Neuronal stem cell (in vitro differentiated cells): Measurements from ENCODE around the gene EPHA5.
"Not testable (repeated sequence)": the region's sequence is repeated elsewhere in the genome, so short reads cannot be mapped to it uniquely, and the experiment has no call there.

Source experiments
- DNase-seq: peaks from one replicate; pipeline ENCODE4 v3.0.0-alpha.2; 2013; ENCODE audit warnings: low spot score
- H2AFZ ChIP-seq: one replicate; pipeline ENCODE4 v1.6.1; 2013; ENCODE audit warnings: mild to moderate bottlenecking, low read length, inconsistent platforms
- H2AK5ac ChIP-seq: 2 replicates; pipeline ENCODE4 v1.6.1; 2013; ENCODE audit warnings: low read depth, mild to moderate bottlenecking, inconsistent platforms, low read length, moderate library complexity, mixed read lengths
- H2BK120ac ChIP-seq: 2 replicates; pipeline ENCODE4 v1.6.1; 2013; ENCODE audit warnings: low read depth, mild to moderate bottlenecking, inconsistent platforms, low read length, moderate library complexity, mixed read lengths
- H2BK12ac ChIP-seq: one replicate; pipeline ENCODE4 v1.6.1; 2013; ENCODE audit warnings: low read length, inconsistent platforms
- H2BK15ac ChIP-seq: 2 replicates; pipeline ENCODE4 v1.6.1; 2013; ENCODE audit warnings: mild to moderate bottlenecking, low read length, inconsistent platforms, mixed read lengths
- H2BK5ac ChIP-seq: one replicate; pipeline ENCODE4 v1.6.1; 2013; ENCODE audit warnings: inconsistent platforms, mild to moderate bottlenecking, low read length, moderate library complexity
- H3K14ac ChIP-seq: one replicate; pipeline ENCODE4 v1.6.1; 2013; ENCODE audit warnings: low read length, inconsistent platforms
- H3K18ac ChIP-seq: 2 replicates; pipeline ENCODE4 v1.6.1; 2013; ENCODE audit warnings: low read length, inconsistent platforms
- H3K23ac ChIP-seq: 2 replicates; pipeline ENCODE4 v1.6.1; 2013; ENCODE audit warnings: low read depth, mild to moderate bottlenecking, mixed read lengths, low read length, inconsistent platforms; ENCODE audit not compliant: poor library complexity
- H3K27ac ChIP-seq: replicated peaks from 3 replicates; pipeline ENCODE4 v1.5.1; 2013; ENCODE audit warnings: low read length, inconsistent platforms
- H3K27me3 ChIP-seq, 3 experiments: 2 replicates each; pipeline ENCODE4 v1.6.1; 2013; ENCODE audit warnings: low read length in 3 of 3, mild to moderate bottlenecking in 2 of 3, inconsistent platforms in 1 of 3, low read depth in 1 of 3, mixed read lengths in 1 of 3, moderate library complexity in 1 of 3; ENCODE audit not compliant: control insufficient read depth in 3 of 3, insufficient read depth in 3 of 3
- H3K36me3 ChIP-seq, 2 donors: replicated peaks in 1 of 2; 2 replicates each; pipeline ENCODE4 v1.6.1; 2013; ENCODE audit warnings: low read length in 2 of 2; ENCODE audit not compliant: control insufficient read depth in 2 of 2, insufficient read depth in 2 of 2
- H3K4ac ChIP-seq: 2 replicates; pipeline ENCODE4 v1.6.1; 2013; ENCODE audit warnings: inconsistent platforms, mild to moderate bottlenecking, low read length, moderate library complexity
- H3K4me1 ChIP-seq, 2 donors: 1 replicate in 1 of 2; 2 replicates in 1 of 2; pipeline ENCODE4 v1.6.1; 2013; ENCODE audit warnings: low read length in 2 of 2, low read depth in 1 of 2; ENCODE audit not compliant: control insufficient read depth in 2 of 2, insufficient read depth in 1 of 2
- H3K4me2 ChIP-seq: one replicate; pipeline ENCODE4 v1.6.1; 2013; ENCODE audit warnings: mild to moderate bottlenecking, low read length, inconsistent platforms; ENCODE audit not compliant: insufficient read depth, poor library complexity, severe bottlenecking
- H3K4me3 ChIP-seq, 2 donors: 2 replicates each; pipeline ENCODE4 v1.5.1; 2013; ENCODE audit warnings: low read length in 2 of 2, mild to moderate bottlenecking in 2 of 2, inconsistent platforms in 1 of 2, moderate library complexity in 1 of 2
- H3K79me1 ChIP-seq: one replicate; pipeline ENCODE4 v1.6.1; 2013; ENCODE audit warnings: low read depth, mild to moderate bottlenecking, inconsistent platforms, low read length, moderate library complexity
- H3K9ac ChIP-seq: one replicate; pipeline ENCODE4 v1.6.1; 2013; ENCODE audit warnings: mild to moderate bottlenecking, low read depth, low read length, inconsistent platforms; ENCODE audit not compliant: poor library complexity
- H3K9me3 ChIP-seq, 2 donors: replicated peaks in 1 of 2; 2 replicates each; pipeline versions ENCODE3 to v1.6.1; 2013; ENCODE audit warnings: low read length in 2 of 2, mild to moderate bottlenecking in 2 of 2, inconsistent platforms in 1 of 2, low read depth in 1 of 2, mixed read lengths in 1 of 2, moderate library complexity in 1 of 2; ENCODE audit not compliant: control insufficient read depth in 2 of 2, insufficient read depth in 1 of 2
- H4K8ac ChIP-seq: one replicate; pipeline ENCODE4 v1.6.1; 2013; ENCODE audit warnings: low read depth, mild to moderate bottlenecking, inconsistent platforms, low read length, moderate library complexity
- H4K91ac ChIP-seq: one replicate; pipeline ENCODE4 v1.6.1; 2013; ENCODE audit warnings: low read length, low read depth, mild to moderate bottlenecking, inconsistent platforms; ENCODE audit not compliant: poor library complexity
- WGBS, 2 donors: extraction: QIAGEN DNeasy Blood & Tissue Kit; methylation state at CpG; one replicate each; pipeline ENCODE4 v1.1.7; 2013; ENCODE audit warnings: missing lambda C conversion rate in 2 of 2, mixed read lengths in 1 of 2; ENCODE audit not compliant: insufficient read length in 2 of 2, insufficient replicate concordance in 1 of 2; ENCODE audit errors: extremely low coverage in 2 of 2; 5-methylcytosine and 5-hydroxymethylcytosine counted together

Gene EPHA5

DNA sequence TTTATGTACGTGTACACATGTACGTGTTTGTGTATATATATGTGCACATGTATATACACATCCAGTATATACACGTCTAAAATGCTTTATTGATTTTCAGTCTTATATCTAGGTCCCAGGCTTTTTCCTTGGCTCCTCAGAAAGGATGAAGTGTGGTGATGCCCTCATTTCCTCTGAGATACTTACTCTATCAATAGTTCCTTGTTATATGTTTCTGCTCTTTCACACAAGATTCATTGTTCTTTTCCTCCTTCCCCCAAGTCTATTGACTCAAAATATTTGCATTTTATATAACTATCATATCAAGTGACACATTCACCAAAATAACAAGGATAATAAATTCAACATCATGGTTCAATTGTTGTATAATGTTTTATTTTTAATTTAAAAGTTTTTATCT is 359.2 kb downstream of the EPHA5 start:
- Histone ChIP-seq H3K79me1 (no peaks in the 10 kb centered on the region), H3K4me3 (no peak overlapping the region), H4K91ac (no peak overlapping the region), H2BK12ac (no peak overlapping the region), H3K23ac (no peak overlapping the region), H2AFZ (no peak overlapping the region), H3K27ac (no peak overlapping the region), H3K4me1 (no peaks in the 10 kb centered on the region), H3K9me3 (no peaks in the 10 kb centered on the region), H2AK5ac (no peak overlapping the region), H3K9ac (no peak overlapping the region), H2BK15ac (no peak overlapping the region), H3K4me2 (no peak overlapping the region), H2BK120ac (no peak overlapping the region), H2BK5ac (no peak overlapping the region), H3K27me3 (no peaks in the 10 kb centered on the region), H4K8ac (no peak overlapping the region), H3K36me3 (no peaks in the 10 kb centered on the region), H3K18ac (no peak overlapping the region), H3K14ac (no peak overlapping the region), H3K4ac (no peak overlapping the region)
- no CpG with 5 or more reads among the region's 3 CpGs for WGBS, 2 donors
- no peak for DNase-seq

DNA sequence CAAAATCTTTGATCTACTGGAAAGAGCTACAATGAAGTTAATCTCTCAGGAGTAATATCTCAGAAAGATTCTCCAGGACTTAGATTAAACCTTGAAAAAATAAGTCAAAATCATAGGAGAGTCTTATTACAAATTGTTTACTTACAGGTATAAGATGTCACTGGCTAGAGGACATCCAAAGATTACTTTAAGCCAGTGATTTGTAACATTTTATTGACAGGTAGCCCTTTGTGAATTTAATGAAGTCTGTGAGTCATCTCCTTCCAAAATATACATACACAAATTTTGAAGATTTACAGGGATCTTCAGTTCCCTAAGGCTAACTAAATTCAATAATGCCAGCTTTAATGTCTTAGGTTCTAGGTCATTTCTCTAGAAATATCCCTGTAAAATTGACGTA is 359.7 kb downstream of the EPHA5 start:
- no CpG with 5 or more reads among the region's 1 CpG for WGBS, 2 donors
- H3K27ac ChIP-seq = no peak overlapping the region

DNA sequence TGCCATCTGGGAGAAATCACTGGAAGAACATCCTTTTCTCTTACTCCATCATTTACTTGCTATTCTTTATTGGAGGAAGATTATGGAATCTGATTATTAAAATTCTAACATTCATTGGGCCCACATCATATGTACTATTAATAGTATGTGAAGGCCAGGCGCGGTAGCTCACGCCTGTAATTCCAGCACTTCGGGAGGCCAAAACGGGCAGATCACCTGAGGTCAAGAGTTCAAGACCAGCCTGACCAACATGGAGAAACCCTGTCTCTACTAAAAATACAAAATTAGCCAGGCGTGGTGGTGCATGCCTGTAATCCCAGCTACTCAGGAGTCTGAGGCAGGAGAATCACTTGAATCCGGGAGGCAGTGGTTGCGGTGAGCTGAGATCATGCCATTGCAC is 361.7 kb downstream of the EPHA5 start:
- no CpG with 5 or more reads among the region's 8 CpGs for WGBS, 2 donors
- H3K27me3 ChIP-seq, H2BK5ac ChIP-seq, H2BK12ac ChIP-seq, H3K23ac ChIP-seq, H2AK5ac ChIP-seq, H3K9me3 ChIP-seq, H3K27ac ChIP-seq, H3K4ac ChIP-seq, H3K14ac ChIP-seq, H2BK120ac ChIP-seq, H3K4me3 ChIP-seq, H3K79me1 ChIP-seq, H3K4me2 ChIP-seq, H2AFZ ChIP-seq, H4K91ac ChIP-seq, H2BK15ac ChIP-seq, H3K18ac ChIP-seq, DNase-seq, H3K9ac ChIP-seq, H3K36me3 ChIP-seq, H3K4me1 ChIP-seq, H4K8ac ChIP-seq: not testable (repeated sequence)

More for the DNA sequence above, 359.7 kb downstream of the EPHA5 start:
- no peak overlapping the region for H3K4ac ChIP-seq
- no peak overlapping the region for H3K4me3 ChIP-seq
- H3K4me1 ChIP-seq = no peaks in the 10 kb centered on the region
- H2BK12ac ChIP-seq = no peak overlapping the region
- H2BK5ac ChIP-seq = no peak overlapping the region
- H3K9me3 ChIP-seq = no peaks in the 10 kb centered on the region
- no peak overlapping the region for H4K91ac ChIP-seq
- H2BK120ac ChIP-seq = no peak overlapping the region
- no peak overlapping the region for H3K4me2 ChIP-seq
- H2AK5ac ChIP-seq = no peak overlapping the region
- H3K27me3 ChIP-seq = no peaks in the 10 kb centered on the region
- no peak overlapping the region for H2AFZ ChIP-seq
- no peak for DNase-seq
- no peak overlapping the region for H4K8ac ChIP-seq
- H3K18ac ChIP-seq = no peak overlapping the region
- H3K9ac ChIP-seq = no peak overlapping the region
- H3K79me1 ChIP-seq = no peaks in the 10 kb centered on the region
- no peak overlapping the region for H3K23ac ChIP-seq
- H3K14ac ChIP-seq = no peak overlapping the region
- H3K36me3 ChIP-seq = no peaks in the 10 kb centered on the region
- no peak overlapping the region for H2BK15ac ChIP-seq

DNA sequence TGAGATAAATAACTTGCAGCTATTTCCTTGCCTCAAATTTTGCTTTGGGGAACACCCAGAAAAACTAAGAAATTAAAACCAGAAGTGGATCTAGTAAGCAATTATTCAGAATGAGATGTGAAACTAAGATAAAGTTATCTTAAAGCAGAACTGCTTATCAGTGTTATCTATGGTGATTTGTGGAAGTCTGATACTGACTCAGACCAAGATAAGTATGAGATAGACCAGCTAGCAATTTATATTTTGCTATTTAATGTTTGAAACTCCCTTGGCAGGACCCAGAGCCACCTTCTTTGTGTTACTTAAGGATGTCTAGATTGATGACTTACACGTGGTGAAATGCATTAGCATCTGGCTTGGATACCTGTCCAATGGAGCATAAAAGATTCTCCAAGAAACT is 368.1 kb downstream of the EPHA5 start:
- Histone ChIP-seq H4K91ac (no peak overlapping the region), H3K79me1 (no peaks in the 10 kb centered on the region), H3K4ac (no peak overlapping the region), H3K18ac (no peak overlapping the region), H3K4me3 (no peak overlapping the region), H3K14ac (no peak overlapping the region), H2BK5ac (no peak overlapping the region), H3K36me3 (no peaks in the 10 kb centered on the region), H2AK5ac (no peak overlapping the region), H3K9me3 (no peaks in the 10 kb centered on the region), H3K9ac (no peak overlapping the region), H3K27ac (no peak overlapping the region), H2BK15ac (no peak overlapping the region), H3K4me2 (no peak overlapping the region), H3K23ac (no peak overlapping the region), H3K4me1 (no peaks in the 10 kb centered on the region), H2AFZ (no peak overlapping the region), H3K27me3 (no peaks in the 10 kb centered on the region), H2BK120ac (no peak overlapping the region), H2BK12ac (no peak overlapping the region), H4K8ac (no peak overlapping the region)
- no peak for DNase-seq
- WGBS, 2 donors = no CpG with 5 or more reads among the region's 1 CpG
